ENCODE measurements around the gene KRT33B. TPM values are rescaled to one million over a fixed set of nuclear protein-coding genes. Genes with fewer than 3 reads are reported as not detected.
"Not testable (repeated sequence)": the region's sequence is repeated elsewhere in the genome, so short reads cannot be mapped to it uniquely, and the experiment has no call there.

KRT33B gene
- total and polyA plus RNA-seq, 2 of the 8 experiments (the other 6 are each of a cell fraction or from before 2014, with no cell fraction given): not detected

DNA sequence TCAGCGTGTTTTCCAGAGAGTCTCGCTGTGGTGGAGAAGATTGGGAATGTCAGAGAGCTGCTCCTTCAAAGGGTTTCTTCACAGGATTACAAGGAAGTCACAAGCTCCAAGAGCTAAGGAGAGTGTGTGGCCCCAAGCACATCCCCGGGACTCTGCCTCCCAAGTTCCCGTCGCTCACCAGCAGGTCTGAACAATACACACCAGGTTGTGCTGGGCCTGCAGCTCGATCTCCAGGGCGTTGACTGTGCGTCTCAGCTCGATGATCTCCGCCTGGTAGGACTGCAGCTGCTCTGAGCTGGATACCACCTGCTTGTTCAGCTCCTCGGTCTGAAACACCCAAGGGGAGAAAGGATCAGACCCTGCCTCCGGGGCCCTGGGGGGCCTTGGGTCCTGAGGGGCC lies 25.4 kb upstream of the KRT33B start:
- H3K18ac ChIP-seq (ENCODE audit: extremely low read depth, low read length); H3K9me3 ChIP-seq (ENCODE audit: insufficient read depth in 2 of 2, low read depth in 1 of 2, low read length in 1 of 2); H3K79me2 ChIP-seq (ENCODE audit: control insufficient read depth in 1 of 2, insufficient read depth in 2 of 2, low read length in 2 of 2); H3K4ac ChIP-seq (replicated peaks; ENCODE audit: insufficient read length, low read depth, low read length); H2BK12ac ChIP-seq (ENCODE audit: low read depth, low read length); H3K79me1 ChIP-seq (ENCODE audit: low read depth, low read length); H2AK5ac ChIP-seq (ENCODE audit: low read depth, low read length); DNase-seq (ENCODE audit: low read depth in 1 of 2, low spot score in 2 of 2); POLR2A ChIA-PET (ENCODE audit: partially characterized antibody); H3K36me3 ChIP-seq (ENCODE audit: control insufficient read depth in 2 of 4, insufficient read depth in 4 of 4, low read length in 3 of 4); H2BK20ac ChIP-seq (ENCODE audit: low read length); H4K91ac ChIP-seq (replicated peaks; ENCODE audit: insufficient read length, low read length); H3K14ac ChIP-seq (ENCODE audit: insufficient read length); H4K8ac ChIP-seq (ENCODE audit: extremely low read depth, insufficient read depth, low read length); H2BK120ac ChIP-seq (replicated peaks; ENCODE audit: low read depth, low read length); H2BK5ac ChIP-seq (ENCODE audit: low read depth, low read length); H3K56ac ChIP-seq (replicated peaks; ENCODE audit: insufficient read length, low read depth, low read length); H3K9ac ChIP-seq (replicated peaks in 1 of 4; ENCODE audit: extremely low read depth in 1 of 4, low read depth in 3 of 4, low read length in 3 of 4); H3K4me3 ChIP-seq (ENCODE audit: extremely low read depth in 1 of 4, insufficient read depth in 2 of 4, low read depth in 3 of 4, low read length in 4 of 4); H3K27me3 ChIP-seq (replicated peaks in 1 of 4; ENCODE audit: control insufficient read depth in 3 of 4, extremely low read depth in 1 of 4, insufficient read depth in 3 of 4, low read length in 3 of 4); H3K4me2 ChIP-seq (ENCODE audit: insufficient read depth in 1 of 2, low read depth in 2 of 2, low read length in 2 of 2); H3K4me1 ChIP-seq (replicated peaks in 1 of 4; ENCODE audit: control insufficient read depth in 3 of 4, insufficient read depth in 4 of 4, low read length in 3 of 4); H2BK15ac ChIP-seq (ENCODE audit: low read length); H4K5ac ChIP-seq (ENCODE audit: insufficient read length, low read depth, low read length); H3K23ac ChIP-seq (ENCODE audit: insufficient read length); H3K27ac ChIP-seq (ENCODE audit: low read depth, low read length); H2AFZ ChIP-seq (ENCODE audit: low read length); H3K23me2 ChIP-seq (ENCODE audit: low read depth, low read length); FAIRE-seq; H4K20me1 ChIP-seq (replicated peaks in 1 of 2; ENCODE audit: control insufficient read depth in 1 of 2, insufficient read depth in 2 of 2, low read length in 2 of 2): not testable (repeated sequence)
- CTCF ChIA-PET (ENCODE audit: partially characterized antibody): interaction anchor here (1.6 kb wide), 1 partner anchor 25 kb away, joined by 4 read pairs; no protein-coding TSS in a partner anchor
- WGBS, 2 experiments (ENCODE audit: extremely low coverage in 1 of 2, insufficient coverage in 1 of 2, insufficient read length in 1 of 2, insufficient replicate concordance in 2 of 2, low coverage in 1 of 2, low lambda C conversion rate in 2 of 2, missing lambda C conversion rate in 1 of 2): 88% methylated on average over 10 of the region's 12 CpGs; no CpG with 5 or more reads in 1 of the 2 experiments
